Body of pancreas (tissue), 4 donors: ENCODE measurements around the gene BAHCC1. TPM values are rescaled to one million over a fixed set of nuclear protein-coding genes. Genes with fewer than 3 reads are reported as not detected.

ENCODE experiments used
- ATAC-seq: fragments of 150-250 bp; one replicate; pipeline ENCODE4 v1.9.1; 2016
- DNase-seq, 4 donors: peaks; one replicate each; pipeline ENCODE4 v3.0.0-alpha.2; 2019
- H3K27ac ChIP-seq, 4 donors: fragments of 200-600 bp; sonication (generic); 1 replicate in 3 of 4; 2 replicates in 1 of 4; pipeline versions ENCODE4 v1.5.1 to v1.6.1; 2016 to 2019; ENCODE audit warnings: mild to moderate bottlenecking in 1 of 4, mixed read lengths in 1 of 4, moderate library complexity in 1 of 4
- H3K27me3 ChIP-seq, 2 donors: fragments of 200-600 bp; sonication (generic); one replicate each; pipeline ENCODE4 v1.6.0; 2016; ENCODE audit warnings: mild to moderate bottlenecking in 1 of 2
- H3K36me3 ChIP-seq, 2 donors: fragments of 200-600 bp; sonication (generic); replicated peaks in 1 of 2; 2 replicates each; pipeline ENCODE4 v1.5.1; 2016; ENCODE audit warnings: low read depth in 2 of 2; ENCODE audit not compliant: insufficient read depth in 1 of 2
- H3K4me1 ChIP-seq: fragments of 200-600 bp; sonication (generic); one replicate; pipeline ENCODE4 v1.6.0; 2016
- H3K4me3 ChIP-seq, 2 donors: fragments of 200-600 bp; sonication (generic); 1 replicate in 1 of 2; 2 replicates in 1 of 2; pipeline ENCODE4 v1.5.1; 2016 to 2019
- H3K9me3 ChIP-seq, 3 donors: fragments of 200-600 bp; sonication (generic); 1 replicate in 2 of 3; 2 replicates in 1 of 3; pipeline ENCODE4 v1.5.1; 2016
- CTCF ChIP-seq, 7 experiments: fragments of 450-650 bp in 4 of 7; fragments of 200-600 bp in 3 of 7; sonication (generic) in 3 of 7; IDR thresholded peaks; one replicate each; pipeline ENCODE4 v1.5.1; 2016 to 2019; ENCODE audit warnings: antibody characterized with exemption in 7 of 7
- POLR2A ChIP-seq, 3 donors: fragments of 450-650 bp; IDR thresholded peaks; one replicate each; pipeline ENCODE4 v1.6.1; 2016; ENCODE audit warnings: antibody characterized with exemption in 3 of 3, mild to moderate bottlenecking in 2 of 3
- WGBS, 2 donors: methylation state at CpG; one replicate each; pipeline ENCODE4 v1.1.5; 2017; 5-methylcytosine and 5-hydroxymethylcytosine counted together
- intact Hi-C: fragments of 100-400 bp; cut with DNase I; formaldehyde crosslinking; loops from one replicate; pipeline ENCODE4 v1.15.1; 2023
- total RNA-seq, 2 donors: library from RNA; depleted of rRNA; stranded (reverse); fragments of >200 nt; gene quantifications; one replicate each; pipeline ENCODE4 v1.1.0, GENCODE V29; 2016

The BAHCC1 gene
- total RNA-seq, 2 donors from 2014 or later: 5.7 to 14.8 TPM

- WGBS, 2 donors: 55 to 80% methylated on average over 1 to 3 of the region's 10 CpGs
- intact Hi-C loops: no loop called here
Observed at GRCh38 chr17:81438688-81439087, 43.4 kb downstream of the BAHCC1 start.

DNA sequence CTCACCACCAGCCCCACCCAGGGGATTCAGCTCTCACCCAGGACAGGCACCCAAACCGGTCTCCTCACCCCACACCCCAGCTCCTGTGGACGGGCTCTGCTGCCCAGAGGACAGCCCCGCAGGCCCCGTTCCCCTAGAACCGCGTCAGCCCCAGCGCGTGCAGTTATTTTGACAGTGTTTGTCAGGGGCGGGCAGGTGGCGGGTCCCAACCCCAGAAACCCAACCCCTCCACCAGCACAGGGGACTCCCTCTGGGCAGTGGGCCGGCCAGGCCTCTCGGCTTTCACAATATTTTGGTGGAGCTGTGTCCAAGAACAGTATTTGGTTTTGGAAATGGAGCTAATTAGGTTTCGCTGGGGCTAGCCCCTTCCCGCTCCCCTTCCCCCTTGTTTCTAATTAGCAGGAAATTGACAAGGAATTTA, 44.8 kb downstream of the BAHCC1 start:
- Histone ChIP-seq H3K27ac (no peak overlapping the region), H3K36me3 (no peaks in the 10 kb centered on the region), H3K4me1 (peaks cover 23% of the 10 kb centered on the region), H3K9me3 (no peaks in the 10 kb centered on the region), H3K27me3 (no peaks in the 10 kb centered on the region), H3K4me3 (no peak overlapping the region)
- intact Hi-C loops: no loop called here
- 88 to 100% methylated on average over 2 to 11 of the region's 14 CpGs for WGBS, 2 donors
- no peak for DNase-seq
- ATAC-seq: no peak
- TF ChIP-seq POLR2A (IDR thresholded peaks at IDR 0.05): no peak
- no peak for TF ChIP-seq CTCF (IDR thresholded peaks at IDR 0.05)

More at GRCh38 chr17:81438688-81439087, 43.4 kb downstream of the BAHCC1 start:
- no peaks in the 10 kb centered on the region for H3K9me3 ChIP-seq
- H3K27ac ChIP-seq: no peak overlapping the region
- H3K4me1 ChIP-seq: peaks cover 35% of the 10 kb centered on the region
- H3K27me3 ChIP-seq: no peaks in the 10 kb centered on the region
- H3K36me3 ChIP-seq: no peaks in the 10 kb centered on the region
- no peak overlapping the region for H3K4me3 ChIP-seq
- ATAC-seq: no peak
- no peak for TF ChIP-seq CTCF (IDR thresholded peaks at IDR 0.05)
- no peak for TF ChIP-seq POLR2A (IDR thresholded peaks at IDR 0.05)
- DNase-seq: no peak

- intact Hi-C loops: no loop called here
- H3K4me1 ChIP-seq: peaks cover 18% of the 10 kb centered on the region
- ATAC-seq: no peak
- 71 to 81% methylated on average over 19 to 24 of the region's 24 CpGs for WGBS, 2 donors
- no peak overlapping the region for H3K4me3 ChIP-seq
- no peaks in the 10 kb centered on the region for H3K9me3 ChIP-seq
- no peaks in the 10 kb centered on the region for H3K27me3 ChIP-seq
- TF ChIP-seq CTCF (IDR thresholded peaks at IDR 0.05) (peak in 2 of 7 experiments; percentile 13 to 21), POLR2A (IDR thresholded peaks at IDR 0.05) (no peak)
- H3K36me3 ChIP-seq: no peaks in the 10 kb centered on the region
- peak overlapping the region in 2 of 4 donors; percentile 6 to 34 for H3K27ac ChIP-seq
- DNase-seq: no peak
Observed at GRCh38 chr17:81440511-81441244, 45.4 kb downstream of the BAHCC1 start.

DNA sequence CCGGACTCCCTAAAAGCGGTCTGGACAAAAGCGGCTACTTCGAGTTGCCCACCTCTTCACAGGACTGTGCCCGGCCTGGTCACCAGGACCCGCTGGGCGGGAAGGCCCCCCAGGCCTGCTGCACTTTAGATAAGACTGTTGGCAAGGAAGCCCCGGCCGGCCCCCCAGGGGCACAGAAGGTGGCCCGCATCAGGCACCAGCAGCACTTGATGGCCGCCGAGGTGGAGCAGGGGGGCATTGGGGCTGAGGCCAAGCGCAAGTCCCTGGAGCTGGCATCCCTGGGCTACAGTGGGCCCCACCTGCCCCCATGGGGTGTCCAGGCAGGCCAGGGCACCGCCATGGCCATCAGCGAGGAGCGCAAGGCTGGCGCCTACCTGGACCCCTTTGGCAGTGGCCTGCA, 47.5 kb downstream of the BAHCC1 start:
- Histone ChIP-seq H3K9me3 (no peaks in the 10 kb centered on the region), H3K4me1 (peaks cover 14% of the 10 kb centered on the region), H3K4me3 (no peak overlapping the region), H3K27ac (no peak overlapping the region), H3K27me3 (no peaks in the 10 kb centered on the region), H3K36me3 (no peaks in the 10 kb centered on the region)
- TF ChIP-seq POLR2A (IDR thresholded peaks at IDR 0.05) (no peak), CTCF (IDR thresholded peaks at IDR 0.05) (no peak)
- DNase-seq (no peak), ATAC-seq (no peak)
- 95 to 96% methylated on average over 8 to 16 of the region's 17 CpGs for WGBS, 2 donors
- intact Hi-C loops: no loop called here

GRCh38 chr17:81443269-81443668, 48.0 kb downstream of the BAHCC1 start:
- DNase-seq (no peak), ATAC-seq (no peak)
- intact Hi-C loops: no loop called here
- no peaks in the 10 kb centered on the region for H3K36me3 ChIP-seq
- no peak overlapping the region for H3K27ac ChIP-seq
- H3K4me3 ChIP-seq: no peak overlapping the region
- H3K9me3 ChIP-seq: no peaks in the 10 kb centered on the region
- H3K4me1 ChIP-seq: peaks cover 14% of the 10 kb centered on the region
- H3K27me3 ChIP-seq: no peaks in the 10 kb centered on the region
- TF ChIP-seq CTCF (IDR thresholded peaks at IDR 0.05) (no peak), POLR2A (IDR thresholded peaks at IDR 0.05) (no peak)
- 95 to 97% methylated on average over 3 to 10 of the region's 20 CpGs for WGBS, 2 donors
